Vagina (tissue), 2 donors: ENCODE measurements around the gene ADAMTS2. TPM values are rescaled to one million over a fixed set of nuclear protein-coding genes. Genes with fewer than 3 reads are reported as not detected.

ENCODE experiments used
- DNase-seq, 2 donors: peaks; one replicate each; pipeline ENCODE4 v3.0.0-alpha.2; 2017; ENCODE audit errors: extremely low spot score in 2 of 2
- H3K27ac ChIP-seq: fragments of 200-600 bp; sonication (generic); one replicate; pipeline ENCODE4 v1.5.1; 2019
- H3K27me3 ChIP-seq: fragments of 200-600 bp; sonication (generic); one replicate; pipeline ENCODE4 v1.5.1; 2019
- H3K36me3 ChIP-seq, 2 donors: fragments of 200-600 bp; sonication (generic); one replicate each; pipeline ENCODE4 v1.5.1; 2017 to 2019
- H3K4me1 ChIP-seq: fragments of 200-600 bp; sonication (generic); one replicate; pipeline ENCODE4 v1.5.1; 2019
- H3K4me3 ChIP-seq, 2 donors: fragments of 200-600 bp; sonication (generic); 1 replicate in 1 of 2; 2 replicates in 1 of 2; pipeline ENCODE4 v1.5.1; 2016 to 2019
- H3K9me3 ChIP-seq: fragments of 200-600 bp; sonication (generic); one replicate; pipeline ENCODE4 v1.5.1; 2019
- CTCF ChIP-seq, 3 experiments: fragments of 450-650 bp in 2 of 3; fragments of 200-600 bp in 1 of 3; sonication (generic) in 1 of 3; IDR thresholded peaks; one replicate each; pipeline ENCODE4 v1.5.1; 2017 to 2019; ENCODE audit warnings: antibody characterized with exemption in 3 of 3, mild to moderate bottlenecking in 2 of 3, moderate library complexity in 2 of 3
- POLR2A ChIP-seq, 2 donors: fragments of 450-650 bp; IDR thresholded peaks; one replicate each; pipeline ENCODE4 v1.6.1; 2017; ENCODE audit warnings: antibody characterized with exemption in 2 of 2, mild to moderate bottlenecking in 2 of 2, moderate library complexity in 2 of 2
- POLR2AphosphoS5 ChIP-seq, 2 donors: sonication (generic); formaldehyde crosslinking; IDR thresholded peaks; one replicate each; pipeline ENCODE4 v1.9.0; 2017; ENCODE audit warnings: antibody characterized with exemption in 2 of 2, mild to moderate bottlenecking in 2 of 2, low read depth in 1 of 2; ENCODE audit not compliant: insufficient read depth in 1 of 2
- intact Hi-C: fragments of 100-400 bp; cut with DNase I; formaldehyde crosslinking; loops from one replicate; pipeline ENCODE4 v1.15.1; 2023
- total RNA-seq: library from RNA; depleted of rRNA; stranded (reverse); fragments of >200 nt; gene quantifications from one replicate; pipeline ENCODE4 v1.2.3, GENCODE V29; 2016

Gene ADAMTS2
- total RNA-seq, 1 donor from 2014 or later = 17.4 TPM

- peak in 1 of 2 donors; percentile 25 for DNase-seq
- H3K27me3 ChIP-seq = no peaks in the 10 kb centered on the region
- TF ChIP-seq POLR2A (IDR thresholded peaks at IDR 0.05) = no peak
- no peak for TF ChIP-seq POLR2AphosphoS5 (IDR thresholded peaks at IDR 0.05; ENCODE audit: insufficient read depth in 1 of 2, low read depth in 1 of 2)
- TF ChIP-seq CTCF (IDR thresholded peaks at IDR 0.05) = no peak
- intact Hi-C loops = no loop called here
- no peak overlapping the region for H3K27ac ChIP-seq
- peaks cover 22% of the 10 kb centered on the region for H3K4me1 ChIP-seq
- no peaks in the 10 kb centered on the region for H3K36me3 ChIP-seq
- H3K9me3 ChIP-seq = no peaks in the 10 kb centered on the region
- H3K4me3 ChIP-seq = no peak overlapping the region
Observed at GRCh38 chr5:179231309-179231708, 114.0 kb downstream of the ADAMTS2 start.

GRCh38 chr5:179230061-179230461, 115.2 kb downstream of the ADAMTS2 start:
- no peaks in the 10 kb centered on the region for H3K9me3 ChIP-seq
- intact Hi-C loops = no loop called here
- no peak overlapping the region for H3K27ac ChIP-seq
- H3K4me1 ChIP-seq = peaks cover 22% of the 10 kb centered on the region
- H3K36me3 ChIP-seq = no peaks in the 10 kb centered on the region
- H3K27me3 ChIP-seq = no peaks in the 10 kb centered on the region
- TF ChIP-seq POLR2AphosphoS5 (IDR thresholded peaks at IDR 0.05; ENCODE audit: insufficient read depth in 1 of 2, low read depth in 1 of 2) (no peak), CTCF (IDR thresholded peaks at IDR 0.05) (no peak), POLR2A (IDR thresholded peaks at IDR 0.05) (no peak)
- no peak overlapping the region for H3K4me3 ChIP-seq
- peak in 1 of 2 donors; percentile 92 for DNase-seq

- Histone ChIP-seq H3K27me3 (no peaks in the 10 kb centered on the region), H3K36me3 (no peaks in the 10 kb centered on the region), H3K27ac (no peak overlapping the region), H3K9me3 (no peaks in the 10 kb centered on the region), H3K4me3 (no peak overlapping the region), H3K4me1 (peaks cover 22% of the 10 kb centered on the region)
- TF ChIP-seq CTCF (IDR thresholded peaks at IDR 0.05) (no peak), POLR2A (IDR thresholded peaks at IDR 0.05) (no peak), POLR2AphosphoS5 (IDR thresholded peaks at IDR 0.05; ENCODE audit: insufficient read depth in 1 of 2, low read depth in 1 of 2) (no peak)
- intact Hi-C loops = no loop called here
- DNase-seq = peak in 1 of 2 donors; percentile 43
Observed at GRCh38 chr5:179229331-179229831, 115.9 kb downstream of the ADAMTS2 start.

GRCh38 chr5:179228341-179229121, 116.7 kb downstream of the ADAMTS2 start:
- Histone ChIP-seq H3K9me3 (no peaks in the 10 kb centered on the region), H3K36me3 (no peaks in the 10 kb centered on the region), H3K27me3 (no peaks in the 10 kb centered on the region), H3K4me3 (no peak overlapping the region), H3K4me1 (peaks cover 18% of the 10 kb centered on the region), H3K27ac (peak overlapping the region; percentile 53)
- peak in 1 of 2 donors; percentile 79 for DNase-seq
- intact Hi-C loops = no loop called here
- TF ChIP-seq CTCF (IDR thresholded peaks at IDR 0.05) (no peak), POLR2A (IDR thresholded peaks at IDR 0.05) (no peak), POLR2AphosphoS5 (IDR thresholded peaks at IDR 0.05; ENCODE audit: insufficient read depth in 1 of 2, low read depth in 1 of 2) (no peak)
